Lower leg skin (tissue), 3 donors: Measurements from ENCODE around the gene SSH2.

Experiments
- CTCF ChIP-seq, 3 donors: fragments of 450-650 bp; IDR thresholded peaks; one replicate each; pipeline ENCODE4 v1.5.1; 2016; ENCODE audit warnings: antibody characterized with exemption in 3 of 3, mild to moderate bottlenecking in 3 of 3, moderate library complexity in 2 of 3
- POLR2A ChIP-seq, 2 donors: fragments of 450-650 bp; IDR thresholded peaks; one replicate each; pipeline ENCODE4 v1.6.1; 2016 to 2017; ENCODE audit warnings: antibody characterized with exemption in 2 of 2, mild to moderate bottlenecking in 1 of 2, moderate library complexity in 1 of 2

- TF ChIP-seq POLR2A (IDR thresholded peaks at IDR 0.05) (no peak), CTCF (IDR thresholded peaks at IDR 0.05) (no peak)
Observed at GRCh38 chr17:29652976-29653375, 277.1 kb downstream of the SSH2 start.
